ENCODE measurements around the gene PRKRIP1. TPM values are rescaled to one million over a fixed set of nuclear protein-coding genes. Genes with fewer than 3 reads are reported as not detected.

Gene PRKRIP1
- total RNA-seq, 2 donors from 2014 or later, result 15.1 to 19.4 TPM

Small RNA genes within 50 kb of the gene (microRNA-seq; reads per million reads assigned to microRNA genes)
- gene MIR4467, result not detected
- 3.3 reads per million for gene MIR5090
- not detected for gene MIR548O

Other genes starting within 250 kb of the PRKRIP1 start
- gene SH2B2, start 109.5 kb upstream of the PRKRIP1 start, total RNA-seq, result 1 to 10 TPM; 3.1 to 5.0 TPM
- gene SPDYE6, start 39.9 kb upstream of the PRKRIP1 start, total RNA-seq, result not detected
- gene ORAI2, start 37.2 kb downstream of the PRKRIP1 start, total RNA-seq, result 1 to 10 TPM; 3.3 to 5.5 TPM
- gene ALKBH4, start 68.5 kb downstream of the PRKRIP1 start, total RNA-seq, result 10 to 100 TPM in 1 of 2 donors, 1 to 10 TPM in 1; 9.7 to 14.1 TPM
- 10 to 100 TPM; 11.4 to 19.6 TPM for gene LRWD1, start 68.6 kb downstream of the PRKRIP1 start, total RNA-seq
- gene POLR2J, start 82.6 kb downstream of the PRKRIP1 start, total RNA-seq, result 10 to 100 TPM; 43.0 to 49.2 TPM
- gene RASA4B, start 121.4 kb downstream of the PRKRIP1 start, total RNA-seq, result 10 to 100 TPM; 13.2 to 30.0 TPM
- 10 to 100 TPM in 1 of 2 donors, 1 to 10 TPM in 1; 9.0 to 13.7 TPM for gene UPK3BL2, start 147.3 kb downstream of the PRKRIP1 start, total RNA-seq
- not detected for gene SPDYE2, start 154.9 kb downstream of the PRKRIP1 start, total RNA-seq
- gene POLR2J3, start 176.2 kb downstream of the PRKRIP1 start, total RNA-seq, result 10 to 100 TPM; 19.2 to 32.9 TPM
- gene RASA4, start 220.4 kb downstream of the PRKRIP1 start, total RNA-seq, result 10 to 100 TPM; 16.7 to 31.3 TPM
- 10 to 100 TPM in 1 of 2 donors, 1 to 10 TPM in 1; 9.1 to 21.9 TPM for gene UPK3BL1, start 246.4 kb downstream of the PRKRIP1 start, total RNA-seq

Measured in colonic mucosa (tissue), 2 donors.